NCI-H146 (cell line): ENCODE measurements around the gene PDLIM3.
"Not testable (repeated sequence)": the region's sequence is repeated elsewhere in the genome, so short reads cannot be mapped to it uniquely, and the experiment has no call there.

ENCODE experiments used
- DNase-seq: peaks from one replicate; lab custom pipeline; 2025; lab: John Stamatoyannopoulos, UW

Gene PDLIM3

GRCh38 chr4:185534866-185535611 lies at the start of gene PDLIM3:
Gene PDLIM3 (minus strand): TSS chr4:185535507. CDS start chr4:185535434, 73 bp downstream.
- peak; percentile 31 for DNase-seq

- DNase-seq = no peak
Observed at GRCh38 chr4:185583813-185584212, 48.5 kb upstream of the PDLIM3 start.

GRCh38 chr4:185582651-185583400 lies 47.5 kb upstream of the PDLIM3 start:
- no peak for DNase-seq

GRCh38 chr4:185580699-185581098 lies 45.4 kb upstream of the PDLIM3 start:
- no peak for DNase-seq

- no peak for DNase-seq
Observed at GRCh38 chr4:185578284-185578683, 43.0 kb upstream of the PDLIM3 start.

GRCh38 chr4:185576962-185577950 lies 41.9 kb upstream of the PDLIM3 start:
- no peak for DNase-seq

- DNase-seq = no peak
Observed at GRCh38 chr4:185576314-185576961, 41.1 kb upstream of the PDLIM3 start.

GRCh38 chr4:185573651-185574199 lies 38.4 kb upstream of the PDLIM3 start:
- no peak for DNase-seq

GRCh38 chr4:185570727-185571126 lies 35.4 kb upstream of the PDLIM3 start:
- no peak for DNase-seq

GRCh38 chr4:185567381-185568376 lies 32.4 kb upstream of the PDLIM3 start:
- DNase-seq = no peak

GRCh38 chr4:185566972-185567371 lies 31.7 kb upstream of the PDLIM3 start:
- DNase-seq = no peak

GRCh38 chr4:185566425-185566824 lies 31.1 kb upstream of the PDLIM3 start:
- no peak for DNase-seq

- no peak for DNase-seq
Observed at GRCh38 chr4:185565696-185566095, 30.4 kb upstream of the PDLIM3 start.

- DNase-seq = no peak
Observed at GRCh38 chr4:185564349-185564748, 29.0 kb upstream of the PDLIM3 start.

- no peak for DNase-seq
Observed at GRCh38 chr4:185562531-185562930, 27.2 kb upstream of the PDLIM3 start.

- DNase-seq = no peak
Observed at GRCh38 chr4:185560316-185560715, 25.0 kb upstream of the PDLIM3 start.

GRCh38 chr4:185559915-185560281 lies 24.6 kb upstream of the PDLIM3 start:
- DNase-seq = no peak

GRCh38 chr4:185559251-185559914 lies 24.1 kb upstream of the PDLIM3 start:
- DNase-seq = not testable (repeated sequence)

GRCh38 chr4:185554365-185555126 lies 19.2 kb upstream of the PDLIM3 start:
- no peak for DNase-seq
